Ascending aorta (tissue), 2 donors: ENCODE data around the gene TSTD2. TPM values are rescaled to one million over a fixed set of nuclear protein-coding genes. Genes with fewer than 3 reads are reported as not detected.

Experiments used
- DNase-seq, 2 donors: peaks; one replicate each; pipeline ENCODE4 v3.0.0-alpha.2; 2019; ENCODE audit warnings: low spot score in 2 of 2
- H3K27ac ChIP-seq, 2 donors: fragments of 200-600 bp; sonication (generic); one replicate each; pipeline ENCODE4 v1.5.1; 2016 to 2017; ENCODE audit warnings: mild to moderate bottlenecking in 1 of 2
- H3K27me3 ChIP-seq: fragments of 200-600 bp; sonication (generic); one replicate; pipeline ENCODE4 v1.5.1; 2017
- H3K36me3 ChIP-seq, 2 donors: fragments of 200-600 bp; sonication (generic); one replicate each; pipeline ENCODE4 v1.5.1; 2016
- H3K4me1 ChIP-seq, 2 donors: fragments of 200-600 bp; sonication (generic); one replicate each; pipeline ENCODE4 v1.5.1; 2016 to 2017; ENCODE audit warnings: mild to moderate bottlenecking in 1 of 2
- H3K4me3 ChIP-seq, 2 donors: fragments of 200-600 bp; sonication (generic); one replicate each; pipeline ENCODE4 v1.5.1; 2016 to 2017; ENCODE audit warnings: mild to moderate bottlenecking in 1 of 2
- H3K9me3 ChIP-seq, 2 donors: fragments of 200-600 bp; sonication (generic); one replicate each; pipeline ENCODE4 v1.5.1; 2016
- intact Hi-C: fragments of 100-400 bp; cut with DNase I; formaldehyde crosslinking; loops from one replicate; pipeline ENCODE4 v1.15.1; 2023
- total RNA-seq: library from RNA; depleted of rRNA; stranded (reverse); fragments of >200 nt; gene quantifications from one replicate; pipeline ENCODE4 v1.1.0, GENCODE V29; 2016
- TF ChIP-seq, protein P1 (sequence below), 3 experiments: fragments of 200-600 bp in 2 of 3; fragments of 450-650 bp in 1 of 3; sonication (generic) in 2 of 3; IDR thresholded peaks; one replicate each; pipeline ENCODE4 v1.5.1; 2016 to 2019; ENCODE audit warnings: antibody characterized with exemption in 3 of 3, mild to moderate bottlenecking in 1 of 3, moderate library complexity in 1 of 3

Gene TSTD2
- total RNA-seq, 1 donor from 2014 or later = 1.4 TPM

DNA sequence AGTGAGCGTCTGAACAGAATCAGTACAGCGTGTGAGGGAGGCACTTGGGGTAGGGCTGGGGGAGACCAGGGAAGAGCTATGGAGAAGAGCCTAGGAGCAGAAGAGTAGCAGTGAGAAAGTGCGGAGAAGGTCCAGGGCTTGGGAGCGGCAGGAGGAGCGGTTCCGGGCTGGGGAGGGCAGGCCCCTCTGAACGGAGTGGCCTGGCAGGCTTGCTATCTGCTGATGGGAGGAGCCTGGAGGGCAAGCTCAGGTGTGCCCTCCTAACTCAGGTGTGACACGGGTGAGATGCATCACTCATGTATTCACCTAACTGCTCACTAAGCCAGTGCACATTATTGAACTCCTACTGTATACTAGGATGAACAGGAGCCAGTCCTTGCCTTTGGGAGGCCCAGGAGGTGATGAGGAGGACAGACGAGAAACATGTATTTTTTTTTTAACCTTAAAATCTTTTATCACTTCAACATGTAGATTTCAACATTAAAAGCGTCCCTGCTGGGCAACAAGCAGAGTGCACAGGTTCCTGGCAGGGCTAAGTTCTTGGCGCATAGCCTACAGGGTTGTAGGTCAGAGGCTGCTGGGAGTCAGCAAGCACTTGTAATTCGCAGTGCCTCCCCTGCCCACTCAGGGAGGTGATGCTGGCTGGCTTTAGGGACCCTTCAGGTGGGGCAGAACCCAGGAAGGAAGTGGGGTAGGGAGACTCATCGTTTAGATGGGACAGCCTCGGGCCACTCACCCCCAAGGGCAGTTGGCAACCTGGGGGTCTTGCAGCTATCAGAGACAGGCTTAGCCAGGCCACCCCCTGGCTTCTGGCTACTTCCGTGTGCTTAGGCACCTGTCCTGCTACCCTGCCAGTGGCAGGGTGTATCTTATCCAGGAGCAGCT is 76.2 kb downstream of the TSTD2 start:
- Histone ChIP-seq H3K9me3 (no peaks in the 10 kb centered on the region), H3K27ac (peak overlapping the region; percentile 98 to 99), H3K36me3 (peaks cover 13 to 14% of the 10 kb centered on the region in 2 donors), H3K4me1 (peaks cover 34 to 45% of the 10 kb centered on the region in 2 donors), H3K4me3 (peak overlapping the region in 1 of 2 donors; percentile 18), H3K27me3 (no peaks in the 10 kb centered on the region)
- peak in 1 of 2 donors; percentile 85 for DNase-seq
- intact Hi-C loops = loop anchor here (1.0 to 5.0 kb wide), 6 partner anchors 24 to 76 kb away; partner anchors contain the start of genes NCBP1, TMOD1 and TSTD2
- TF ChIP-seq, protein P1, sequence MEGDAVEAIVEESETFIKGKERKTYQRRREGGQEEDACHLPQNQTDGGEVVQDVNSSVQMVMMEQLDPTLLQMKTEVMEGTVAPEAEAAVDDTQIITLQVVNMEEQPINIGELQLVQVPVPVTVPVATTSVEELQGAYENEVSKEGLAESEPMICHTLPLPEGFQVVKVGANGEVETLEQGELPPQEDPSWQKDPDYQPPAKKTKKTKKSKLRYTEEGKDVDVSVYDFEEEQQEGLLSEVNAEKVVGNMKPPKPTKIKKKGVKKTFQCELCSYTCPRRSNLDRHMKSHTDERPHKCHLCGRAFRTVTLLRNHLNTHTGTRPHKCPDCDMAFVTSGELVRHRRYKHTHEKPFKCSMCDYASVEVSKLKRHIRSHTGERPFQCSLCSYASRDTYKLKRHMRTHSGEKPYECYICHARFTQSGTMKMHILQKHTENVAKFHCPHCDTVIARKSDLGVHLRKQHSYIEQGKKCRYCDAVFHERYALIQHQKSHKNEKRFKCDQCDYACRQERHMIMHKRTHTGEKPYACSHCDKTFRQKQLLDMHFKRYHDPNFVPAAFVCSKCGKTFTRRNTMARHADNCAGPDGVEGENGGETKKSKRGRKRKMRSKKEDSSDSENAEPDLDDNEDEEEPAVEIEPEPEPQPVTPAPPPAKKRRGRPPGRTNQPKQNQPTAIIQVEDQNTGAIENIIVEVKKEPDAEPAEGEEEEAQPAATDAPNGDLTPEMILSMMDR (IDR thresholded peaks at IDR 0.05) = no peak

DNA sequence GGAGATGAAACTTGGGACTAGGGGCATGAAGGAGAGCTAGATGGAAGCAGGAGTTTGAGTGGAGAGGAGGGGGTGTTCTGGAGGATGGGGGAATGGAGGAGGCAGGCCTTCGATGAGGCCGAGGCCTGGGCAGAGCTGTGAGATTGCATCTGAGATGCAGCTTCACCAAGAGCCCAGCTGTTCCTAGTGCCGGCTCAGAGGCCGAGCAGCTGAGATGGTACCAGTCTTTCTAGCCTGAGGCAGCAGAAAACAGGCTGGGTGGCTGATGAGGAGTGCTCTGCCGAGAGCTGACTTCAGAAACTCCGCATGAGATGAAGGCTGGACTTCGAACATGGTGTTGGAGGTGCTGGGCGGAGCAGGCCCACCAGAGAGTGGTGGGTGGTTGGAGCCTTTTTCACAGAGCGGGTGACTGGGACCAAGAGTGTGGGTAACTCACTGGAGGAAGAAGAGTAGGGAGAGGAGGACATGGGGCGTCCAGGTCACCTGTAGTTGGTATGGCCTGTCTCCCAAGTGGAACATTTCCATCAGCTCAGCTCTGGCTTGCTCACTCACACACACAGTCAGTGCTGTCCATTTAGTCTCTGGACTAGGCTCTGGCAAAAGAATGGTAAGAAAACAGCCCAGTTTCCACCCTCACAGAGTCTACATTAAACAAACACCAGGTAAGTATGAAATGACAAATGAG is 77.0 kb downstream of the TSTD2 start:
- Histone ChIP-seq H3K27ac (peak overlapping the region; percentile 98 to 99), H3K4me3 (no peak overlapping the region), H3K4me1 (peaks cover 34 to 45% of the 10 kb centered on the region in 2 donors), H3K27me3 (no peaks in the 10 kb centered on the region), H3K36me3 (peaks cover 13 to 14% of the 10 kb centered on the region in 2 donors), H3K9me3 (no peaks in the 10 kb centered on the region)
- TF ChIP-seq, protein P1 (IDR thresholded peaks at IDR 0.05) = no peak
- no peak for DNase-seq
- intact Hi-C loops = loop anchor here (1.0 to 5.0 kb wide), 5 partner anchors 23 to 77 kb away; partner anchors contain the start of genes NCBP1 and TSTD2

DNA sequence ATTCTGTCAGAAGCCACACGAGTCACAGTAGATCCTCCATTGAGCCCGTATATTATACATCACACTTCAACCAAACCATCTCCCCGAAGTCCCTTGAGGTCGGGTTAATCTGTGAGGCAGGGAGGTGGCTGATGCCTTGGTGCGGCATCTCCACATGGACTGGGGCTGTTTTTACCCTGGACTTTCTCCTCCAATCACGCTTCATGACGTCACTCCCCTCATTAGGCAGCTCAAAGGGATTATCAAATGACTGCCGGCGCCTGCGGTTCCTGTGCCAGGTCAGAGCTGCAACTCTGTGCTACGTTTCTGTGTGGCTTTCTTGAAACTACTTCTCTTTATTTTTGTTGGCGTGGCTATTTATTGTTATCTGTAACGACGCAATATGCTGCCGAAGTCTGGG is 78.0 kb downstream of the TSTD2 start:
- intact Hi-C loops = loop anchor here (5.0 kb wide), 2 partner anchors 38 to 42 kb away; no protein-coding TSS in a partner anchor
- TF ChIP-seq, protein P1 (IDR thresholded peaks at IDR 0.05) = no peak
- H3K27me3 ChIP-seq = no peaks in the 10 kb centered on the region
- peaks cover 34 to 45% of the 10 kb centered on the region in 2 donors for H3K4me1 ChIP-seq
- no peaks in the 10 kb centered on the region for H3K9me3 ChIP-seq
- no peak overlapping the region for H3K4me3 ChIP-seq
- peak overlapping the region; percentile 98 to 99 for H3K27ac ChIP-seq
- peaks cover 13 to 14% of the 10 kb centered on the region in 2 donors for H3K36me3 ChIP-seq
- peak; percentile 50 to 92 for DNase-seq

DNA sequence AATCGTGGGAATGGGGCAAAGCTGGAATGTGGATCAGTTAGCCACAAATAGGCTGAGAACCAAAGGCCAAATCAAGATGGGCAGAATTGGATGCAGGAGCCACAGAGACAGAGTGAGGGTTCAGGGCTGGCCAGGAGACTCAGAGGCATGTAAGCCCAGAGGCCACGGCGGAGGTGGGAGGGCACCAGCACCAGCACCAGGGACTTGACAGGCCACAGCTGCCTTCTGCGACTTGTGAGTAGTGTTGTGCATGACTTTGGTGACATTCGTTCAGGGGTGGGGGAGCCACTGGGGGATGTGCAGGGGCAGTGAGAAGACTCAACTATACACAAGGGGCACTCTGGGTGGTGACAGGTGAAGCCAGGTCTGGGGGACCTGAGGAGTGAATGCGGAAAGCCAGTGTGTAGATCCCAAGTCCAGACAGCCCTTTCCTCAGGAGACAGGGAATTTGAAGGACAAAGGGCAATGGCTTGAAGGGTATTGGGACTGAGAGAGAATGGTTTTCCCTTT is 78.5 kb downstream of the TSTD2 start:
- no peaks in the 10 kb centered on the region for H3K9me3 ChIP-seq
- H3K27me3 ChIP-seq = no peaks in the 10 kb centered on the region
- peak overlapping the region; percentile 98 to 99 for H3K27ac ChIP-seq
- DNase-seq = no peak
- H3K4me1 ChIP-seq = peaks cover 34 to 45% of the 10 kb centered on the region in 2 donors
- TF ChIP-seq, protein P1 (IDR thresholded peaks at IDR 0.05) = no peak
- peaks cover 13 to 14% of the 10 kb centered on the region in 2 donors for H3K36me3 ChIP-seq
- intact Hi-C loops = loop anchor here (5.0 kb wide), 2 partner anchors 37 to 43 kb away; no protein-coding TSS in a partner anchor
- no peak overlapping the region for H3K4me3 ChIP-seq

DNA sequence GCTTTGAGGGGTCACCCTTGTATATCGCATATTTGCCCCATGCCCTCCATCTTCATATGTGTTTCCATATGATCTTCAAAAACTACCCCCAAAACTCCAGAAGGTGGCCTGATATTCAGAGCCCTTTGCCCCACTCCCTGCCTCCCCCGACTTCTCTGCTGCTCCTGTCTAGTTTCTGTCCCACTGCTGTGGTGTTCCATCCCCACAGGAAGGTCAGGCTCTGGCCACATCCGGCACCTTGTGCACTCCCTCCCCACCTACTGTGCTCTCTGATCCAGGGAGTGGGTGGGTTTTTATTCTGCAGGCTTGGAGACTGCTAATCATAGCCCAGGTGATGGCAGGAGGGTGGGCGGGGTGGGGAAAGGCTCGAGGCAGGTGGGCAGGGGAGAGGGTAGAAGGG is 79.3 kb downstream of the TSTD2 start:
- intact Hi-C loops = no loop called here
- TF ChIP-seq, protein P1 (IDR thresholded peaks at IDR 0.05) = no peak
- H3K27ac ChIP-seq = peak overlapping the region; percentile 98 to 99
- H3K9me3 ChIP-seq = no peaks in the 10 kb centered on the region
- no peak overlapping the region for H3K4me3 ChIP-seq
- H3K27me3 ChIP-seq = no peaks in the 10 kb centered on the region
- no peak for DNase-seq
- peaks cover 30 to 41% of the 10 kb centered on the region in 2 donors for H3K4me1 ChIP-seq
- peaks cover 16 to 18% of the 10 kb centered on the region in 2 donors for H3K36me3 ChIP-seq
